T-helper 1 cell treated with Interleukin-12 subunit alpha and Interleukin-12 subunit beta and Interleukin-4 antibody, amounts not matched to agents 30 μg/mL and 1 μg/mL, for 36 hours (primary cell): ENCODE data around the gene RHEB.

ENCODE experiments used
- H3K27ac Mint-ChIP-seq: one replicate; pipeline ENCODE4 v1.8.0; 2021; ENCODE audit warnings: mild to moderate bottlenecking, mixed read lengths
- H3K27me3 Mint-ChIP-seq: one replicate; pipeline ENCODE4 v1.8.0; 2021; ENCODE audit warnings: low read depth, mixed read lengths
- H3K36me3 Mint-ChIP-seq: one replicate; pipeline ENCODE4 v1.8.0; 2021; ENCODE audit warnings: low read depth, mixed read lengths
- H3K4me1 Mint-ChIP-seq: one replicate; pipeline ENCODE4 v1.8.0; 2021; ENCODE audit warnings: low read depth, mixed read lengths
- H3K4me3 Mint-ChIP-seq: one replicate; pipeline ENCODE4 v1.8.0; 2021; ENCODE audit warnings: mild to moderate bottlenecking, moderate library complexity, mixed read lengths
- H3K9me3 Mint-ChIP-seq: one replicate; pipeline ENCODE4 v1.8.0; 2021; ENCODE audit warnings: mixed read lengths

RHEB gene

GRCh38 chr7:151501676-151502075 lies 18.0 kb downstream of the RHEB start:
- H3K4me3 Mint-ChIP-seq: no peak overlapping the region
- H3K27me3 Mint-ChIP-seq: no peaks in the 10 kb centered on the region
- peaks cover 26% of the 10 kb centered on the region for H3K4me1 Mint-ChIP-seq
- H3K9me3 Mint-ChIP-seq: no peaks in the 10 kb centered on the region
- peaks cover 3% of the 10 kb centered on the region for H3K36me3 Mint-ChIP-seq
- H3K27ac Mint-ChIP-seq: no peak overlapping the region

- H3K4me1 Mint-ChIP-seq: peaks cover 35% of the 10 kb centered on the region
Observed at GRCh38 chr7:151498495-151498894, 21.2 kb downstream of the RHEB start.

GRCh38 chr7:151497306-151497871 lies 22.3 kb downstream of the RHEB start:
- Mint-ChIP-seq H3K4me1 (peaks cover 38% of the 10 kb centered on the region), H3K27ac (no peak overlapping the region), H3K27me3 (no peaks in the 10 kb centered on the region), H3K36me3 (peaks cover 2% of the 10 kb centered on the region), H3K9me3 (no peaks in the 10 kb centered on the region), H3K4me3 (no peak overlapping the region)

More at GRCh38 chr7:151498495-151498894, 21.2 kb downstream of the RHEB start:
- H3K27ac Mint-ChIP-seq: no peak overlapping the region
- no peaks in the 10 kb centered on the region for H3K27me3 Mint-ChIP-seq
- H3K9me3 Mint-ChIP-seq: no peaks in the 10 kb centered on the region
- H3K36me3 Mint-ChIP-seq: peaks cover 2% of the 10 kb centered on the region
- no peak overlapping the region for H3K4me3 Mint-ChIP-seq

- Mint-ChIP-seq H3K9me3 (no peaks in the 10 kb centered on the region), H3K27ac (no peak overlapping the region), H3K4me1 (peaks cover 33% of the 10 kb centered on the region), H3K36me3 (peaks cover 2% of the 10 kb centered on the region), H3K27me3 (no peaks in the 10 kb centered on the region), H3K4me3 (no peak overlapping the region)
Observed at GRCh38 chr7:151495360-151495759, 24.3 kb downstream of the RHEB start.

- Mint-ChIP-seq H3K27me3 (no peaks in the 10 kb centered on the region), H3K9me3 (no peaks in the 10 kb centered on the region), H3K4me3 (no peak overlapping the region), H3K4me1 (peaks cover 30% of the 10 kb centered on the region), H3K27ac (no peak overlapping the region), H3K36me3 (peaks cover 4% of the 10 kb centered on the region)
Observed at GRCh38 chr7:151494298-151495284, 25.1 kb downstream of the RHEB start.

GRCh38 chr7:151493083-151493482 lies 26.6 kb downstream of the RHEB start:
- H3K27ac Mint-ChIP-seq: no peak overlapping the region

GRCh38 chr7:151491859-151492258 lies 27.8 kb downstream of the RHEB start:
- Mint-ChIP-seq H3K9me3 (no peaks in the 10 kb centered on the region), H3K4me1 (peaks cover 21% of the 10 kb centered on the region), H3K4me3 (no peak overlapping the region), H3K27ac (no peak overlapping the region), H3K36me3 (peaks cover 20% of the 10 kb centered on the region), H3K27me3 (no peaks in the 10 kb centered on the region)

More at GRCh38 chr7:151493083-151493482, 26.6 kb downstream of the RHEB start:
- no peak overlapping the region for H3K4me3 Mint-ChIP-seq
- H3K36me3 Mint-ChIP-seq: peaks cover 16% of the 10 kb centered on the region
- no peaks in the 10 kb centered on the region for H3K27me3 Mint-ChIP-seq
- H3K9me3 Mint-ChIP-seq: no peaks in the 10 kb centered on the region
- H3K4me1 Mint-ChIP-seq: peaks cover 27% of the 10 kb centered on the region

- Mint-ChIP-seq H3K4me1 (peaks cover 18% of the 10 kb centered on the region), H3K9me3 (no peaks in the 10 kb centered on the region), H3K4me3 (no peak overlapping the region), H3K27ac (no peak overlapping the region), H3K36me3 (peaks cover 26% of the 10 kb centered on the region), H3K27me3 (no peaks in the 10 kb centered on the region)
Observed at GRCh38 chr7:151490456-151491105, 29.1 kb downstream of the RHEB start.

GRCh38 chr7:151489498-151489897 lies 30.2 kb downstream of the RHEB start:
- Mint-ChIP-seq H3K27me3 (no peaks in the 10 kb centered on the region), H3K4me3 (no peak overlapping the region), H3K4me1 (peaks cover 13% of the 10 kb centered on the region), H3K36me3 (peaks cover 32% of the 10 kb centered on the region), H3K9me3 (no peaks in the 10 kb centered on the region), H3K27ac (no peak overlapping the region)

GRCh38 chr7:151488096-151488495 lies 31.6 kb downstream of the RHEB start:
- Mint-ChIP-seq H3K27ac (no peak overlapping the region), H3K4me3 (no peak overlapping the region), H3K27me3 (no peaks in the 10 kb centered on the region), H3K36me3 (peaks cover 38% of the 10 kb centered on the region), H3K9me3 (no peaks in the 10 kb centered on the region), H3K4me1 (peaks cover 5% of the 10 kb centered on the region)

- Mint-ChIP-seq H3K36me3 (peaks cover 44% of the 10 kb centered on the region), H3K4me3 (no peak overlapping the region), H3K27me3 (no peaks in the 10 kb centered on the region), H3K9me3 (no peaks in the 10 kb centered on the region), H3K4me1 (peaks cover 9% of the 10 kb centered on the region), H3K27ac (no peak overlapping the region)
Observed at GRCh38 chr7:151487228-151487627, 32.5 kb downstream of the RHEB start.

GRCh38 chr7:151486074-151486473 lies 33.6 kb downstream of the RHEB start:
- no peak overlapping the region for H3K4me3 Mint-ChIP-seq
- H3K27ac Mint-ChIP-seq: no peak overlapping the region
- no peaks in the 10 kb centered on the region for H3K27me3 Mint-ChIP-seq
- no peaks in the 10 kb centered on the region for H3K9me3 Mint-ChIP-seq
- H3K36me3 Mint-ChIP-seq: peaks cover 50% of the 10 kb centered on the region
- H3K4me1 Mint-ChIP-seq: peaks cover 19% of the 10 kb centered on the region

GRCh38 chr7:151484971-151485707 lies 34.6 kb downstream of the RHEB start:
- H3K36me3 Mint-ChIP-seq: peaks cover 46% of the 10 kb centered on the region
- no peaks in the 10 kb centered on the region for H3K9me3 Mint-ChIP-seq
- no peak overlapping the region for H3K27ac Mint-ChIP-seq
- no peaks in the 10 kb centered on the region for H3K27me3 Mint-ChIP-seq
- peaks cover 19% of the 10 kb centered on the region for H3K4me1 Mint-ChIP-seq
- H3K4me3 Mint-ChIP-seq: no peak overlapping the region

- peaks cover 20% of the 10 kb centered on the region for H3K4me1 Mint-ChIP-seq
- H3K36me3 Mint-ChIP-seq: peaks cover 39% of the 10 kb centered on the region
- H3K27me3 Mint-ChIP-seq: no peaks in the 10 kb centered on the region
- H3K9me3 Mint-ChIP-seq: no peaks in the 10 kb centered on the region
- H3K4me3 Mint-ChIP-seq: no peak overlapping the region
- no peak overlapping the region for H3K27ac Mint-ChIP-seq
Observed at GRCh38 chr7:151483711-151483983, 36.0 kb downstream of the RHEB start.
